HCT116 (cell line): ENCODE results near the gene ZBTB20. TPM values are rescaled to one million over a fixed set of nuclear protein-coding genes. Genes with fewer than 3 reads are reported as not detected.

Source experiments
- ATAC-seq: fragments of 200-7000 bp; cut with Tn5 transposase; 2 replicates; pipeline ENCODE4 v1.9.1; 2020; ENCODE audit warnings: mild to moderate bottlenecking, moderate library complexity
- BruUV-seq: library from RNA; stranded (reverse); fragments of 400-500 nt; replicated peaks from 2 replicates; lab custom pipeline; 2021; lab: Mats Ljungman, UMichigan
- CTCF ChIA-PET: fragments of 300-600 bp; sonication (Branson Sonifier 250); formaldehyde crosslinking; loops from one replicate; lab custom pipeline; 2021; ENCODE audit warnings: antibody characterized with exemption; lab: Charles Lee
- POLR2A ChIA-PET: fragments of 300-600, 350-600 bp; sonication (Branson Sonifier 250); formaldehyde crosslinking; loops from one replicate; lab custom pipeline; 2021; ENCODE audit warnings: antibody characterized with exemption; lab: Charles Lee
- RAD21 ChIA-PET, 2 experiments: fragments of 300-600 bp; sonication (Branson Sonifier 250); formaldehyde crosslinking; loops; one replicate each; lab custom pipeline; 2023; ENCODE audit warnings: low total read pairs in 2 of 2; ENCODE audit not compliant: uncharacterized antibody in 2 of 2, unreplicated experiment in 2 of 2, low non-redundant PET in 1 of 2; lab: Charles Lee
- DNase-seq: peaks from one replicate; pipeline ENCODE4 v3.0.0-alpha.2; 2010; ENCODE audit warnings: low read depth, low spot score
- H2AFZ ChIP-seq: fragments of 200-600 bp; shearing (Covaris generic), sonication (generic); 2 replicates; pipeline ENCODE4 v1.6.1; 2017; ENCODE audit warnings: low read depth, mixed run types, mixed read lengths, antibody characterized with exemption, low read length; ENCODE audit not compliant: poor library complexity, severe bottlenecking
- H3K27ac ChIP-seq: 2 replicates; pipeline ENCODE4 v1.5.1; 2012; ENCODE audit warnings: low read depth, low read length
- H3K27me3 ChIP-seq: fragments of 200-600 bp; sonication (generic); 2 replicates; pipeline ENCODE4 v1.6.1; 2016; ENCODE audit warnings: mixed run types, low read length, mixed read lengths; ENCODE audit not compliant: insufficient read depth
- H3K36me3 ChIP-seq, 2 experiments: fragments of 200-500 bp in 1 of 2; fragments of 200-600 bp in 1 of 2; sonication (Bioruptor generic) in 1 of 2; sonication (generic) in 1 of 2; 2 replicates each; pipeline versions ENCODE4 v1.5.1 to v1.6.1; 2014 to 2016; ENCODE audit warnings: low read length in 2 of 2, inconsistent platforms in 1 of 2, mixed read lengths in 1 of 2, mixed run types in 1 of 2; ENCODE audit not compliant: insufficient read depth in 2 of 2, control insufficient read depth in 1 of 2
- H3K4me1 ChIP-seq, 2 experiments: fragments of 200-600 bp in 1 of 2; sonication (generic) in 1 of 2; 2 replicates each; pipeline versions ENCODE4 v1.5.1 to v1.6.1; 2012 to 2017; ENCODE audit warnings: low read length in 2 of 2, inconsistent platforms in 1 of 2, mild to moderate bottlenecking in 1 of 2, mixed read lengths in 1 of 2, mixed run types in 1 of 2, moderate library complexity in 1 of 2; ENCODE audit not compliant: insufficient read depth in 2 of 2, control insufficient read depth in 1 of 2
- H3K4me2 ChIP-seq: fragments of 200-600 bp; sonication (generic); 2 replicates; pipeline ENCODE4 v1.6.1; 2017; ENCODE audit warnings: mixed run types, low read length, mixed read lengths
- H3K4me3 ChIP-seq, 2 experiments: fragments of 200-600 bp in 1 of 2; sonication (generic) in 1 of 2; replicated peaks in 1 of 2; 2 replicates each; pipeline ENCODE4 v1.5.1; 2011 to 2016; ENCODE audit warnings: low read length in 2 of 2, control low read depth in 1 of 2, low read depth in 1 of 2, mild to moderate bottlenecking in 1 of 2, mixed read lengths in 1 of 2, mixed run types in 1 of 2
- H3K79me2 ChIP-seq: fragments of 200-600 bp; sonication (generic); 2 replicates; pipeline ENCODE4 v1.6.1; 2017; ENCODE audit warnings: mild to moderate bottlenecking, mixed run types, low read length, moderate library complexity, mixed read lengths; ENCODE audit not compliant: insufficient read depth
- H3K9ac ChIP-seq: fragments of 200-600 bp; sonication (generic); 2 replicates; pipeline ENCODE4 v1.6.1; 2016; ENCODE audit warnings: low read length, mixed read lengths
- H3K9me2 ChIP-seq: fragments of 200-600 bp; sonication (generic), shearing (Covaris generic); 2 replicates; pipeline ENCODE4 v1.6.1; 2017; ENCODE audit warnings: mixed run types, mild to moderate bottlenecking, moderate library complexity; ENCODE audit not compliant: insufficient read depth
- H3K9me3 ChIP-seq, 2 experiments: fragments of 200-500 bp in 1 of 2; fragments of 200-600 bp in 1 of 2; sonication (Bioruptor generic) in 1 of 2; sonication (generic) in 1 of 2; 2 replicates each; pipeline ENCODE4 v1.6.1; 2014 to 2017; ENCODE audit warnings: low read length in 2 of 2, mixed read lengths in 2 of 2, inconsistent platforms in 1 of 2, low read depth in 1 of 2, mild to moderate bottlenecking in 1 of 2, mixed run types in 1 of 2, moderate library complexity in 1 of 2; ENCODE audit not compliant: control insufficient read depth in 1 of 2, insufficient read depth in 1 of 2
- H4K20me1 ChIP-seq: fragments of 200-600 bp; sonication (generic), shearing (Covaris generic); 2 replicates; pipeline ENCODE4 v1.6.1; 2017; ENCODE audit warnings: mixed run types, mild to moderate bottlenecking, moderate library complexity; ENCODE audit not compliant: insufficient read depth
- CBX3 ChIP-seq: IDR thresholded peaks from 2 replicates; pipeline ENCODE4 v1.6.1; 2012; ENCODE audit warnings: low read depth
- CEBPB ChIP-seq: IDR thresholded peaks from 2 replicates; pipeline ENCODE4 v1.6.1; 2012; ENCODE audit warnings: low read depth
- EGR1 ChIP-seq: IDR thresholded peaks from 2 replicates; pipeline ENCODE4 v1.6.1; 2012; ENCODE audit warnings: low read depth
- ELF1 ChIP-seq: IDR thresholded peaks from 2 replicates; pipeline ENCODE4 v1.6.1; 2012; ENCODE audit warnings: low read depth, borderline replicate concordance
- EZH2phosphoT487 ChIP-seq: fragments of 200-600 bp; IDR thresholded peaks from 2 replicates; pipeline ENCODE4 v1.6.1; 2018; ENCODE audit warnings: antibody characterized with exemption, borderline replicate concordance
- FOSL1 ChIP-seq: IDR thresholded peaks from 2 replicates; pipeline ENCODE4 v1.6.1; 2012; ENCODE audit warnings: low read depth
- POLR2AphosphoS5 ChIP-seq: IDR thresholded peaks from 2 replicates; pipeline ENCODE4 v1.6.1; 2011; ENCODE audit warnings: mild to moderate bottlenecking, low read depth, low read length, moderate library complexity
- SRF ChIP-seq: IDR thresholded peaks from 2 replicates; pipeline ENCODE4 v1.6.1; 2012; ENCODE audit warnings: low read depth
- TCF7L2 ChIP-seq: IDR thresholded peaks from 2 replicates; pipeline ENCODE4 v1.7.0; 2011; ENCODE audit warnings: borderline replicate concordance, inconsistent platforms; ENCODE audit not compliant: insufficient read depth, insufficient read length; ENCODE audit errors: extremely low read depth
- YY1 ChIP-seq: IDR thresholded peaks from 2 replicates; pipeline ENCODE4 v1.6.1; 2011; ENCODE audit warnings: low read length, low read depth, moderate library complexity, mild to moderate bottlenecking; ENCODE audit not compliant: insufficient replicate concordance; ENCODE audit errors: extremely low read depth
- ZFX ChIP-seq: fragments of 450-650 bp; IDR thresholded peaks from 2 replicates; pipeline ENCODE4 v1.6.1; 2017
- intact Hi-C: fragments of 100-400 bp; cut with micrococcal nuclease; formaldehyde crosslinking; loops from 2 replicates; pipeline ENCODE4 v1.10.0; 2022
- total RNA-seq: library from RNA; stranded (reverse); gene quantifications from one replicate; pipeline ENCODE4 v1.2.1, GENCODE V29; 2021; ENCODE audit not compliant: unreplicated experiment
- TF ChIP-seq, protein P1 (sequence below): IDR thresholded peaks from 2 replicates; pipeline ENCODE4 v1.6.1; 2012
- TF ChIP-seq, protein P2 (sequence below): IDR thresholded peaks from 2 replicates; pipeline ENCODE4 v1.6.1; 2012
- TF ChIP-seq, protein P3 (sequence below): IDR thresholded peaks from 2 replicates; pipeline ENCODE4 v1.6.1; 2011; ENCODE audit warnings: mild to moderate bottlenecking, low read length, moderate library complexity; ENCODE audit not compliant: insufficient replicate concordance; ENCODE audit errors: extremely low read depth

The ZBTB20 gene
- total RNA-seq, 1 experiment from 2014 or later = 42.1 TPM

DNA sequence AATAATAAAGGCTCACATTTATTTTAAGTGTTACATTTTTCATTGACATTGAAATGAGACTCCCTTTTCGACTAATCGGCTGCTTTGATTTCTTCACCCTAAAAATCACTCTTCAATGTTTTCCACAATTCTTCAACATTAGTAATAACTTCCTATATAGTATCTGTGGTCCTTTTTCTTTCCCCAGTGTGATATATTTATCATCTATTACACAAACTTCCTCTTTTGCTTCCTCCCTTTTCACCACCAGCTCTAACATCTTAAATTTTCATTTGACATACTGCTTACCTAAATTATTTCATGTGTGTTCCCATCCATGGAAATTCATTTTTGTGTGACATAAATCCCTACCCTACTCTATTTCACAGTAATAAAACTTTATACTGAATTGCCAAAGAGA lies 608.9 kb downstream of the ZBTB20 start:
- Histone ChIP-seq H3K27ac (no peak overlapping the region; the same call in 1 of the 2 replicates), H3K4me3 (no peak overlapping the region), H3K4me2 (no peak overlapping the region), H4K20me1 (no peaks in the 10 kb centered on the region), H3K9ac (no peak overlapping the region), H3K27me3 (no peaks in the 10 kb centered on the region), H3K36me3 (no peaks in the 10 kb centered on the region), H2AFZ (no peak overlapping the region)
- RAD21 ChIA-PET = no interaction called here
- DNase-seq (no peak), ATAC-seq (no peak)
- BruUV-seq = no TSS peak
- TF ChIP-seq YY1 (no peak), SRF (no peak), ELF1 (no peak), EGR1 (no peak), CEBPB (no peak), TCF7L2 (no peak), EZH2phosphoT487 (no peak), CBX3 (no peak), ZFX (no peak), POLR2AphosphoS5 (no peak), FOSL1 (no peak)
- TF ChIP-seq, protein P1, sequence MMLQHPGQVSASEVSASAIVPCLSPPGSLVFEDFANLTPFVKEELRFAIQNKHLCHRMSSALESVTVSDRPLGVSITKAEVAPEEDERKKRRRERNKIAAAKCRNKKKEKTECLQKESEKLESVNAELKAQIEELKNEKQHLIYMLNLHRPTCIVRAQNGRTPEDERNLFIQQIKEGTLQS = no peak
- TF ChIP-seq, protein P2, sequence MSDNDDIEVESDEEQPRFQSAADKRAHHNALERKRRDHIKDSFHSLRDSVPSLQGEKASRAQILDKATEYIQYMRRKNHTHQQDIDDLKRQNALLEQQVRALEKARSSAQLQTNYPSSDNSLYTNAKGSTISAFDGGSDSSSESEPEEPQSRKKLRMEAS = no peak
- TF ChIP-seq, protein P3, sequence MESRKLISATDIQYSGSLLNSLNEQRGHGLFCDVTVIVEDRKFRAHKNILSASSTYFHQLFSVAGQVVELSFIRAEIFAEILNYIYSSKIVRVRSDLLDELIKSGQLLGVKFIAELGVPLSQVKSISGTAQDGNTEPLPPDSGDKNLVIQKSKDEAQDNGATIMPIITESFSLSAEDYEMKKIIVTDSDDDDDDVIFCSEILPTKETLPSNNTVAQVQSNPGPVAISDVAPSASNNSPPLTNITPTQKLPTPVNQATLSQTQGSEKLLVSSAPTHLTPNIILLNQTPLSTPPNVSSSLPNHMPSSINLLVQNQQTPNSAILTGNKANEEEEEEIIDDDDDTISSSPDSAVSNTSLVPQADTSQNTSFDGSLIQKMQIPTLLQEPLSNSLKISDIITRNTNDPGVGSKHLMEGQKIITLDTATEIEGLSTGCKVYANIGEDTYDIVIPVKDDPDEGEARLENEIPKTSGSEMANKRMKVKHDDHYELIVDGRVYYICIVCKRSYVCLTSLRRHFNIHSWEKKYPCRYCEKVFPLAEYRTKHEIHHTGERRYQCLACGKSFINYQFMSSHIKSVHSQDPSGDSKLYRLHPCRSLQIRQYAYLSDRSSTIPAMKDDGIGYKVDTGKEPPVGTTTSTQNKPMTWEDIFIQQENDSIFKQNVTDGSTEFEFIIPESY = no peak
- TF ChIP-seq, all 23 proteins: peak for 0
- H3K79me2 ChIP-seq = peaks cover 90% of the 10 kb centered on the region
- intact Hi-C loops = no loop called here
- no peaks in the 10 kb centered on the region for H3K9me3 ChIP-seq
- ChIA-PET CTCF (no interaction called here), POLR2A (no interaction called here)
- peaks cover 12 to 22% of the 10 kb centered on the region in 2 experiments for H3K4me1 ChIP-seq
- no peaks in the 10 kb centered on the region for H3K9me2 ChIP-seq
